Loucy (cell line): ENCODE data around the gene RALB.

Experiments
- EZH2phosphoT487 ChIP-seq: fragments of 200-600 bp; IDR thresholded peaks from 2 replicates; pipeline ENCODE4 v1.6.1; 2018; ENCODE audit warnings: antibody characterized with exemption, mild to moderate bottlenecking, moderate library complexity, borderline replicate concordance
- TF ChIP-seq, protein P1 (sequence below): fragments of 200-600 bp; sonication (generic); conservative IDR thresholded peaks from 2 replicates; pipeline ENCODE4 v1.5.1; 2014; ENCODE audit warnings: mild to moderate bottlenecking, antibody characterized with exemption, low read length

DNA sequence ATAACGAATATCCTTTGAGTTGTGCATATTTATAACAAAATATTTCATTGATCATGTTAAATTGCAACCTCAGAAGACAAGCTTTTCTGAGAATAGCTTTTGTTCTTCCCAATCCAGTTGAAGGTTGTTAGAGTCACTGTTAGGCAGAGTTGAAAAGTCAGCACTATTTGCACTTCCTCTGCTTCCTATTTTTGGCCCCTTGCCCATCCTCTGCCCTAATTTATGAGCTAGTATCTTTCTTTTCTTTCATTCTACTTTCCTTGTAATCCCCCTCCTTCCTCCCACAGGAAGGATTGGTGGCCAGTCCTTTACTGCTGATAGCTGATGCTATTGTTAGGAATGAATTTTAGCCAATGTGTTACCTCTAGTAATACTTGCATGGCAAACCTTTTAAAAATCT is 4.9 kb downstream of the RALB start:
- TF ChIP-seq, protein P1, sequence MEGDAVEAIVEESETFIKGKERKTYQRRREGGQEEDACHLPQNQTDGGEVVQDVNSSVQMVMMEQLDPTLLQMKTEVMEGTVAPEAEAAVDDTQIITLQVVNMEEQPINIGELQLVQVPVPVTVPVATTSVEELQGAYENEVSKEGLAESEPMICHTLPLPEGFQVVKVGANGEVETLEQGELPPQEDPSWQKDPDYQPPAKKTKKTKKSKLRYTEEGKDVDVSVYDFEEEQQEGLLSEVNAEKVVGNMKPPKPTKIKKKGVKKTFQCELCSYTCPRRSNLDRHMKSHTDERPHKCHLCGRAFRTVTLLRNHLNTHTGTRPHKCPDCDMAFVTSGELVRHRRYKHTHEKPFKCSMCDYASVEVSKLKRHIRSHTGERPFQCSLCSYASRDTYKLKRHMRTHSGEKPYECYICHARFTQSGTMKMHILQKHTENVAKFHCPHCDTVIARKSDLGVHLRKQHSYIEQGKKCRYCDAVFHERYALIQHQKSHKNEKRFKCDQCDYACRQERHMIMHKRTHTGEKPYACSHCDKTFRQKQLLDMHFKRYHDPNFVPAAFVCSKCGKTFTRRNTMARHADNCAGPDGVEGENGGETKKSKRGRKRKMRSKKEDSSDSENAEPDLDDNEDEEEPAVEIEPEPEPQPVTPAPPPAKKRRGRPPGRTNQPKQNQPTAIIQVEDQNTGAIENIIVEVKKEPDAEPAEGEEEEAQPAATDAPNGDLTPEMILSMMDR, result no peak
- TF ChIP-seq EZH2phosphoT487, result no peak
